Measurements from ENCODE around the gene CAVIN1. TPM values are rescaled to one million over a fixed set of nuclear protein-coding genes. Genes with fewer than 3 reads are reported as not detected.
A peak's percentile ranks its signal among the peaks of the same experiment; 100 is the strongest.
"Not testable (repeated sequence)": the region's sequence is repeated elsewhere in the genome, so short reads cannot be mapped to it uniquely, and the experiment has no call there.

Gene CAVIN1
- total and polyA plus RNA-seq, 11 donors = 140 to 318 (median 253) TPM

DNA sequence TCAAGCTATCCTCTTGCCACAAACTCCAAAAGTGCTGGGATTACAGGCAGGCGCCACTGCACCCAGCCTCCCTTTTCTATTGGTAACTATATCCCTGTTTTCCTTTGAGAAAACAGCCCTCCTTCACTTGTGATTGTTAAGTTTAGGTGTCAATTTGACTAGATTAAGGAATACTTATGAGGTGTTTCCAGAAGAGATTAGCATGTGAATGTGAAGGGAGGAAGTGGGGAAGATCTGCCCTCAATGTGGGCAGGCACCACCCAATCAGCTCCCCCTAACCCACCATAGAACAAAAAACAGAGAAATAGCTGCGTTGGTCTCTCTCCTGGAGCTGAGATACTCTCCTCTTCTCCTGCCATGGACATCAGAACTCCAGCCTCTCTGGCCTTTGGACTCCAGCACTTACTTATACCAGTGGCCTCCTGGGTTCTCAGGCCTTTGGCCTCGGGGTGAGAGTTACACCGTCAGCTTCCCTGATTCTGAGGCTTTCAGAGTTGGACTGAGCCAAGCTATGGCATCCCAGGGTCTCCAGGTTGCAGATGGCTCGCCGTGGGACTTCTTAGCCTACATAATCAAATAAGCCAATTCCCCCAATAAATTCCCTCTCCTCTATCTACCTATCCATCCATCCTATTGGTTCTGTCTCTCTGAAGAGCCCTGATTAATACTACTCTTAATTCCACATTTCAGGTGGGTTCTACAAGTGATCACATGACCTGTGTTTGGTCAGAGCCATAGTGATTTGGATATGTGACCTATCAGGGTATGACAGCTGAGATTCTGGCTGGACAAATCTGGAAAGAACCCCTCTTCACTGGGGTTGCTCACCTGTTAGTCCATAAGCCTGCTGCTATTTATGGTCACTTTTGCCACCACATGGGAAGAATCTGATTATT lies 22.9 kb downstream of the CAVIN1 start:
- Histone ChIP-seq H3K27me3 (no peaks in the 10 kb centered on the region), H3K36me3 (peaks cover 0 to 35% (median 27%) of the 10 kb centered on the region in 9 donors), H3K27ac (peak overlapping the region in 9 of 12 donors; percentile 2 to 60 (median 22)), H3K4me1 (peaks cover 0 to 54% (median 28%) of the 10 kb centered on the region in 12 donors), H3K4me3 (no peak overlapping the region), H3K9me3 (no peaks in the 10 kb centered on the region)
- TF ChIP-seq, protein P1, sequence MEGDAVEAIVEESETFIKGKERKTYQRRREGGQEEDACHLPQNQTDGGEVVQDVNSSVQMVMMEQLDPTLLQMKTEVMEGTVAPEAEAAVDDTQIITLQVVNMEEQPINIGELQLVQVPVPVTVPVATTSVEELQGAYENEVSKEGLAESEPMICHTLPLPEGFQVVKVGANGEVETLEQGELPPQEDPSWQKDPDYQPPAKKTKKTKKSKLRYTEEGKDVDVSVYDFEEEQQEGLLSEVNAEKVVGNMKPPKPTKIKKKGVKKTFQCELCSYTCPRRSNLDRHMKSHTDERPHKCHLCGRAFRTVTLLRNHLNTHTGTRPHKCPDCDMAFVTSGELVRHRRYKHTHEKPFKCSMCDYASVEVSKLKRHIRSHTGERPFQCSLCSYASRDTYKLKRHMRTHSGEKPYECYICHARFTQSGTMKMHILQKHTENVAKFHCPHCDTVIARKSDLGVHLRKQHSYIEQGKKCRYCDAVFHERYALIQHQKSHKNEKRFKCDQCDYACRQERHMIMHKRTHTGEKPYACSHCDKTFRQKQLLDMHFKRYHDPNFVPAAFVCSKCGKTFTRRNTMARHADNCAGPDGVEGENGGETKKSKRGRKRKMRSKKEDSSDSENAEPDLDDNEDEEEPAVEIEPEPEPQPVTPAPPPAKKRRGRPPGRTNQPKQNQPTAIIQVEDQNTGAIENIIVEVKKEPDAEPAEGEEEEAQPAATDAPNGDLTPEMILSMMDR (IDR thresholded peaks at IDR 0.05) = no peak
- TF ChIP-seq POLR2A (IDR thresholded peaks at IDR 0.05) = no peak
- intact Hi-C loops (cut with DNase I) = no loop called here
- WGBS, 4 donors = 80 to 88% (median 83%) methylated on average over 6 of the region's 6 CpGs
- DNase-seq (no peak), ATAC-seq (no peak)

DNA sequence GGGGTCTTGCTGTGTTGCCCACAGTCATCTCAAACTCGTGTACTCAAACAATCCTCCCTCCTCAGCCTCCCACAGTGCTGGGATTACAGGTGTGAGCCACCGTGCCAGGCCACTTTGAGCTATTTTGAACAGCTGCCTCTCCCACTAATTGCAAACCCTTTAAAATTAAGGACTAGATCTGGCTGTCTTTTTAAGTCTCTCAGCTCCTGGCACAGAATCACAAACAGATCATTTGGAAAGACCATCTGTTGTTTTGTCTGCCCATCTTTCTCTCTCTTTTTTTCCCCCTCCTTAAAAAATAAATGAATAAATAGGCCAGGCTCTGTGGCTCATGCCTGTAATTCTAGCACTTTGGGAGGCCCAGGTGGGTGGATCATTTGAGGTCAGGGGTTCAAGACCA lies 23.9 kb downstream of the CAVIN1 start:
- no peak for DNase-seq
- TF ChIP-seq POLR2A (IDR thresholded peaks at IDR 0.05) = no peak
- intact Hi-C loops (cut with DNase I) = no loop called here
- peak overlapping the region in 3 of 12 donors; percentile 60 to 69 (median 67) for H3K27ac ChIP-seq
- H3K27me3 ChIP-seq = no peaks in the 10 kb centered on the region
- H3K4me1 ChIP-seq = peaks cover 0 to 46% (median 22%) of the 10 kb centered on the region in 12 donors
- WGBS, 4 donors = 53 to 67% (median 56%) methylated on average over 2 of the region's 2 CpGs
- ATAC-seq = no peak
- peaks cover 0 to 24% (median 16%) of the 10 kb centered on the region in 9 donors for H3K36me3 ChIP-seq
- H3K4me3 ChIP-seq = no peak overlapping the region
- H3K9me3 ChIP-seq = no peaks in the 10 kb centered on the region

DNA sequence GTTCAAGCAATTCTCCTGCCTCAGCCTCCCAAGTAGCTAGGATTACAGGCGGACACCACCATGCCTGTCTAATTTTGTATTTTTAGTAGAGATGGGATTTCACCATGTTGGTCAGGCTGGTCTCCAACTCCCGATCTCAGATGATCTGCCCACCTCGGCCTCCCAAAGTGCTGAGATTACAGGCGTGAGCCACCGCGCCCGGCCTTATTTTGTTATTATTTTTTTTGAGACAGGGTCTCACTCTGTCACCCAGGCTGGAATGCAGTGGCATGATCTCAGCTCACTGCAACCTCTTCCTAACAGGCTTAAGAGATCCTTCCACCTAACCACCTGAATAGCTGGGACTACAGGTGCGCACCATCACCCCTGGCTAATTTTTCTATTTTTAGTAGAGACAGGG lies 27.5 kb downstream of the CAVIN1 start:
- H3K4me3 ChIP-seq; DNase-seq; H3K9me3 ChIP-seq; intact Hi-C loops (cut with DNase I); H3K27me3 ChIP-seq; H3K27ac ChIP-seq; ATAC-seq; H3K36me3 ChIP-seq: not testable (repeated sequence)
- WGBS, 4 donors = 94 to 97% (median 96%) methylated on average over 8 of the region's 8 CpGs
- peaks cover 0 to 23% (median 5%) of the 10 kb centered on the region in 12 donors for H3K4me1 ChIP-seq

DNA sequence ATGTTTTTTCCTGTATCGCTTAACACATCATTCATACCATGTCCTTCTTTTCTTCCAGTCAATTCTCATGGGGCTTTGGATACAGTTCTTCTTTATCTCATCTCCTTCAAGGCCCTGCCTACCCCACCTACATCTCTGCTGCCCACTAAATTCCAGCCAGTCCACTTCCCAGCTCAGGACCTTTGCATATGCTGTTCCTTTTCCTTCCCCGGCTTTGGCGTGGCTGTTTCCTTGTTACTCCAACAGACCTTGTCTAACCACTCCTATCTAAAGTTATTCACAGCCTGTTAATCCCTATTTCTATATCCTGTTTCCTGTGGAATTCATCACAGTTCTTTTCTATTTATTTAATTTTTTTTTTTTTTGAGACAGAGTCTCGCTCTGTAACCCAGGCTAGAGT lies 28.2 kb downstream of the CAVIN1 start:
- no peak overlapping the region for H3K4me3 ChIP-seq
- H3K9me3 ChIP-seq = no peaks in the 10 kb centered on the region
- H3K27me3 ChIP-seq = no peaks in the 10 kb centered on the region
- H3K4me1 ChIP-seq = peaks cover 0 to 15% (median 3%) of the 10 kb centered on the region in 12 donors
- no peaks in the 10 kb centered on the region for H3K36me3 ChIP-seq
- ATAC-seq = peak in 1 of 4 donors; percentile 49
- 85 to 87% (median 85%) methylated on average over 4 of the region's 4 CpGs for WGBS, 4 donors
- H3K27ac ChIP-seq = no peak overlapping the region
- intact Hi-C loops (cut with DNase I) = loop anchor here in 1 of 10 donors (5.0 kb wide), 1 partner anchor 68 kb away; no protein-coding TSS in a partner anchor
- no peak for TF ChIP-seq POLR2A (IDR thresholded peaks at IDR 0.05)
- TF ChIP-seq, protein P1 (IDR thresholded peaks at IDR 0.05) = no peak
- DNase-seq = no peak

DNA sequence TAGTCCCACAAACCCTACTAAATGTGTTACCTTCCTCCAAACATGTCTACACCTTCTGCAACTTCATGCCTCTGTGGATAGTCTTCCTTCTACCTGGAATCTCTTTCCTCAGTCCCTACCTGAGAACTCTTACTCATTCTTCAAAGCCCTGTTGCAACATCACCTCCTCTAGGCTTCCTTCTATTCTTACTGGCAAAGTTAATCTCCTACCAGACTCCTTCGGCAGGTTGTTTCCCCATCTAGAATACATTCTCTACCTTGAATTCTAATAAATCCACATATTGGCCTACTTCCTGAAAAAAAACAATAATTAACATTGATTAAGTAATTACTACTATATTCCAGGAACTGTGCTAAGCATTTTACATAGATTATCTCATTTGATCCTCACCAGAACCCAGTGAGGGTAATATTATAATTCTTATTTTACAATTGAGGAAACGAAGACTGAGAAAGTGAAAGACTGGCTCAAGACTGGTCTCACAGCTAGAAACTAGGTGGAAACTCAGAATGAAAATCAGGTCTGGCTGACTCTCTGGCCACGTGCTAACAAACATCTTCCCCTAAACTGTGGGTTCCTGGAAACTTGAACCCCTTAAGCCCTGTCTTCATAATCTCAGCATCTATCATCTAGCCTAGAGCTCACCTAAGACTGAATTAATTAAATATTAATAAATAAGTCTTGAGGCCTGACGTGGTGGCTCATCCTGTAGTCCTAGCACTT lies 30.2 kb downstream of the CAVIN1 start:
- Histone ChIP-seq H3K27me3 (no peaks in the 10 kb centered on the region), H3K4me1 (peaks cover 0 to 13% (median 5%) of the 10 kb centered on the region in 12 donors), H3K36me3 (no peaks in the 10 kb centered on the region), H3K27ac (no peak overlapping the region), H3K9me3 (no peaks in the 10 kb centered on the region), H3K4me3 (no peak overlapping the region)
- 91 to 93% (median 92%) methylated on average over 4 of the region's 4 CpGs for WGBS, 4 donors
- intact Hi-C loops (cut with DNase I) = loop anchor here in 1 of 10 donors (5.0 kb wide), 1 partner anchor 66 kb away; no protein-coding TSS in a partner anchor
- ATAC-seq (no peak), DNase-seq (no peak)
- TF ChIP-seq, protein P1 (IDR thresholded peaks at IDR 0.05) = no peak
- TF ChIP-seq POLR2A (IDR thresholded peaks at IDR 0.05) = no peak

DNA sequence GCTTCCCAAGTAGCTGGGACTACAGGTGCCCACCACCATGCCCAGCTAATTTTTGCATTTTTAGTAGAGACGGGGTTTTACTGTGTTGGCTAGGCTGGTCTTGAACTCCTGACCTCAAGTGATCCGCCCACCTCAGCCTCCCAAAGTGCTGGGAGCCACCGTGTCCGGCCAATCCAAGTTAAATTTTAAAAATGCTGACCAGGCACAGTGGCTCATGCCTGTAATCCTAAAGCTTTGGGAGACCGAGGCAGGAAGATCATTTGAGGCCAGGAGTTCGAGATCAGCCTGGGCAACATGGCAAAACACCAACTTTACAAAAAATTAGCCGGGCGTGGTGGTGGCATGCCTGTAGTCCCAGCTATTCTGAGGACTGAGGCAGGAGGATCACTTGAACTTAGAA lies 31.6 kb downstream of the CAVIN1 start:
- not testable (repeated sequence) for H3K4me3 ChIP-seq, ATAC-seq, H3K36me3 ChIP-seq, H3K27ac ChIP-seq, DNase-seq, H3K27me3 ChIP-seq, H3K9me3 ChIP-seq
- peaks cover 0 to 20% (median 12%) of the 10 kb centered on the region in 12 donors for H3K4me1 ChIP-seq
- 83 to 94% (median 91%) methylated on average over 8 of the region's 8 CpGs for WGBS, 4 donors
- intact Hi-C loops (cut with DNase I) = loop anchor here in 1 of 10 donors (5.0 kb wide), 1 partner anchor 64 kb away; no protein-coding TSS in a partner anchor

All from heart left ventricle (tissue), 16 donors.